RWPE1 (cell line): ENCODE results near the gene COG2.

Experiments used
- CTCF ChIA-PET: fragments of 350-600 bp; sonication (Branson Sonifier 250); formaldehyde crosslinking; extraction: SDS; loops from one replicate; lab custom pipeline; 2021; lab: Yijun Ruan, JAX
- POLR2A ChIA-PET: fragments of 400-600 bp; formaldehyde crosslinking; extraction: SDS; loops from one replicate; lab custom pipeline; 2020; ENCODE audit warnings: antibody characterized with exemption; ENCODE audit not compliant: low non-redundant PET; lab: Yijun Ruan, JAX
- DNase-seq: peaks from one replicate; pipeline ENCODE4 v3.0.0; 2012; ENCODE audit warnings: low spot score
- H3K27ac ChIP-seq: fragments of 450-650 bp; 2 replicates; pipeline ENCODE4 v1.5.1; 2017
- TF ChIP-seq, protein P1 (sequence below): fragments of 450-650 bp; conservative IDR thresholded peaks from 2 replicates; pipeline ENCODE4 v1.5.1; 2017; ENCODE audit warnings: low read depth, mild to moderate bottlenecking

COG2 gene

DNA sequence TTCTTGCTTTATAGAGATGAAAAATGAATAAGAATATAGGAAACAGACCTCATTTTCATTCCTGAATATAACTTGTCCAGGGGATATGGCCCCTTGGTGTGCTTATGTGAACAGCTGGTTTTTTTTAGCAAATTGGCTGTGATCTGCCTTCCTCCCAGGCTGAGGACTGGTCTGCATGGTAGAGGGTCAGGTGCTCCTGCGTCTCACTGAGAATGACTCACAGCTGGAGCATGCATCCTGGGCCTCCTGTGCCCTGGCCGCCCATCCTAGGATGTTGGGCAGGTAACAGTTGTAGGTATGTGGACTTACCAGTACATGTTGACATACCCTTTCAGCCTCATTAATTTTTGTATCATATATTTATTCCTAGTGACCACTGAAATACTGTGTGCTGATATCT is 41.9 kb downstream of the COG2 start:
- ChIA-PET POLR2A (no interaction called here), CTCF (no interaction called here)
- H3K27ac ChIP-seq = no peak overlapping the region
- DNase-seq = peak; percentile 89
- TF ChIP-seq, protein P1, sequence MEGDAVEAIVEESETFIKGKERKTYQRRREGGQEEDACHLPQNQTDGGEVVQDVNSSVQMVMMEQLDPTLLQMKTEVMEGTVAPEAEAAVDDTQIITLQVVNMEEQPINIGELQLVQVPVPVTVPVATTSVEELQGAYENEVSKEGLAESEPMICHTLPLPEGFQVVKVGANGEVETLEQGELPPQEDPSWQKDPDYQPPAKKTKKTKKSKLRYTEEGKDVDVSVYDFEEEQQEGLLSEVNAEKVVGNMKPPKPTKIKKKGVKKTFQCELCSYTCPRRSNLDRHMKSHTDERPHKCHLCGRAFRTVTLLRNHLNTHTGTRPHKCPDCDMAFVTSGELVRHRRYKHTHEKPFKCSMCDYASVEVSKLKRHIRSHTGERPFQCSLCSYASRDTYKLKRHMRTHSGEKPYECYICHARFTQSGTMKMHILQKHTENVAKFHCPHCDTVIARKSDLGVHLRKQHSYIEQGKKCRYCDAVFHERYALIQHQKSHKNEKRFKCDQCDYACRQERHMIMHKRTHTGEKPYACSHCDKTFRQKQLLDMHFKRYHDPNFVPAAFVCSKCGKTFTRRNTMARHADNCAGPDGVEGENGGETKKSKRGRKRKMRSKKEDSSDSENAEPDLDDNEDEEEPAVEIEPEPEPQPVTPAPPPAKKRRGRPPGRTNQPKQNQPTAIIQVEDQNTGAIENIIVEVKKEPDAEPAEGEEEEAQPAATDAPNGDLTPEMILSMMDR = no peak

DNA sequence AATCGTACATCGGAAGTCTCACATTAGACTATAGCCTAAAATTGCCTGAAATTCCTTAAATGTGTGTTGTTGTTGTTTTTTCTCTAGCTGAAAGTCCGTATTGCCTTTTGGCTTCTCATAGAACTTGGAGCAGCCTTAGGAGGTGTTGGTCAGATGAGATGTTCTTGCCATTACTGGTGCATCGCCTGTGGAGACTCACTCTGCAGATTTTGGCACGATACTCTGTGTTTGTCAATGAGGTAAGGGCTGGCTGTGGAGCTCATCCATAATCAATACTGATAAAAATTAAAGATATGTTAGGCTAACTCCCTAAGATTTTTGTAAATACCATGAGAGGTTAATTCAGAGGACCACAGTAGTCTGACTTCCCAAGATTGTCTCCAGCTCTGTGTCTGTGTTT is 42.7 kb downstream of the COG2 start:
- no peak for DNase-seq
- CTCF ChIA-PET = no interaction called here
- POLR2A ChIA-PET = no interaction called here
- no peak overlapping the region for H3K27ac ChIP-seq
- TF ChIP-seq, protein P1 = no peak

DNA sequence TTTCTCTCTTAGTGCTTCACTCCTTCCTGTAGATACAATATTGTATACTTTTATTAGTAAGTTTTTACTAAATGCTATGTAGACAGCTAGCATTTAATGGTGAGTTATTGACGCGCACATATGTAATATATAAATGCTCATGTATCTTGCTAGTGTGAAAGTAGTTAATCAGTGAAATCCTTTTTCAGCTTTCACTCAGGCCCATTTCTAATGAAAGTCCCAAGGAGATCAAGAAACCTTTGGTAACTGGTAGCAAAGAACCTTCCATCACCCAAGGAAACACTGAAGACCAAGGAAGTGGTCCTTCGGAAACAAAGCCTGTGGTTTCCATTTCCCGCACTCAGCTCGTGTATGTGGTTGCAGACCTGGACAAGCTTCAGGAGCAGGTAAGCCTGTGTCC is 44.5 kb downstream of the COG2 start:
- no peak overlapping the region for H3K27ac ChIP-seq
- ChIA-PET POLR2A (no interaction called here), CTCF (no interaction called here)
- no peak for DNase-seq
- TF ChIP-seq, protein P1 = no peak

DNA sequence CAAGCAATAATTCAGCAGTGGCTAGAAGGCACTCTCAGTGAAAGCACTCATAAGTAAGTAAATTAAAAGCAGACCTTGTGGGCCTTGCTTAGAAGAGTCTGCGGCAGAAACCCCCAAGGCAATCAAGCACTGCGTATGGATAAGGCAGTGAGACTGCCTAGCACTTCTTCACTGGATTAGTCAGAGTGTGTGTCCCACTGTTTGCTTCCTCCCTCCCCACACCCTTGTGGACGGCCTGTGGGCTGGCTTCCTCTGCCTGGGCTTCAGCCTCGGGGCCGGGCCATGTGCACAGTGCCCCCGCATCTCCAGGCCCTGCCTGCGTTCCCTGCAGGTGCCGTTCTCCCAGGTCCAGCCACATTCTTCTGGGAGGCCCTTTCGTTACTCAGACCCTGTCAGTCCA is 47.8 kb downstream of the COG2 start:
- no peak for DNase-seq
- TF ChIP-seq, protein P1 = no peak
- no peak overlapping the region for H3K27ac ChIP-seq
- ChIA-PET POLR2A (no interaction called here), CTCF (no interaction called here)

DNA sequence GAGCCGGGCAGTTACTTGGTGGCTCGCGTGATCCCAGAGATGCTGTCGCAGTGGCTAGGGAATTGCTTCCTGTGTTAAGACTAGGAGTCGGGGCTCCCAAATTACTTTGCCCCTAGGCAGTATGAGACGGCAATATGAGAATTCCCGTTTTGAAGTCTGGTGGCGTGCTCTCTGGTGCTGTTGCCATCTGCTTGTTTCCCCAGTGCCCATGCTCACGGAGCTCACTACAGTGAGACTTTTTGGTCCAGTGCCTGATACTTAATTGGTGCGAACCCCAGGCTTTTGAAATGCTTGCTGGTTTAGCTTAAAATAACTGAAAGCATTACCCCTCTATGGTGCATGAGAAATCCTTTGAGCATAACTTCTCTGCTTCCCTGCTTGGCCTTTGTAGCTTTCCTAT is 49.3 kb downstream of the COG2 start:
- ChIA-PET POLR2A (no interaction called here), CTCF (interaction anchor here (0.7 kb wide), 1 partner anchor 89 kb away, joined by 3 read pairs; no protein-coding TSS in a partner anchor)
- DNase-seq = no peak
- TF ChIP-seq, protein P1 = no peak
- H3K27ac ChIP-seq = no peak overlapping the region

DNA sequence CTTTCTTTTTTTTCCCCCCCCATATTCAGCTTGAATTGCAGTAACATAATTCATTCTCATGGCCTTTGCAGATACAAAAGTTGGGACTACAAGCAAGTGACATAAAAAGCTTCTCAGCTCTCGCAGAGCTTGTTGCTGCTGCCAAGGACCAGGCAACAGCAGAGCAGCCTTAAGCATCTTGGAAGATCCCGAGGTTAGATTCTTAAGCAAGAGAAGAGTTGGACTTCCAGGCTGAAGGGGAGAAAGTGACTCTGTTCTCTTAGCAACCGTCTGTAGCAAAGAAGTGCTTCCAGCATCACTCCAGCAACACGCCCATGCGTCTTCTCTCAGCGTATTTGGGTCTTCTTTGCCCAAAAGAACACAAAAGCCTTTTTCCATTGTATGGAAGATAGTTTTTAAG is 50.9 kb downstream of the COG2 start:
- H3K27ac ChIP-seq = no peak overlapping the region
- no peak for DNase-seq
- TF ChIP-seq, protein P1 = no peak
- CTCF ChIA-PET = no interaction called here
- POLR2A ChIA-PET = no interaction called here

DNA sequence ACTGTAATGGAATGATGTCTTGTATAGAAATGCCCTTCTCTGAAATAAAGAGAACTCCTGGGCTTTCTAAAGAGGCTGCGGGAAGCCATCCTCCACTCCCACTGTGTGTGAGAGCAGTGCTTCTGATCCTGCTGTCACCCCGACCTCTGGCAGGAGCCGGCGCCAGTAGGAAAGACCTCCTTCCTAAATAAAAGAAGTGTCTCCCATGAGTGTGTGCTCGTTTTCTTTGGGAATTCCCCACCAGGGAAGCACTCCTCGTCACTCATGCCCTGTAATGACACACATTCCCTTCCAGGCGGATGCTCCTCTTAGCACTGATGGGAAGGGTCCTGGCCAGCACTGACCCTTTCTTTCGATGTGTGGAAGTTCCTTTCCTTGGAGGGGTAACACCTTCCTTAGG is 51.5 kb downstream of the COG2 start:
- CTCF ChIA-PET = interaction anchor here (0.6 kb wide), 1 partner anchor 80 kb away, joined by 3 read pairs; no protein-coding TSS in a partner anchor
- POLR2A ChIA-PET = no interaction called here
- TF ChIP-seq, protein P1 = no peak
- DNase-seq = no peak
- H3K27ac ChIP-seq = no peak overlapping the region
